ENCODE measurements around the gene EIF4E2. TPM values are rescaled to one million over a fixed set of nuclear protein-coding genes. Genes with fewer than 3 reads are reported as not detected.

Gene EIF4E2
- total and polyA plus RNA-seq, 8 donors, result 17.8 to 33.0 (median 26.8) TPM

GRCh38 chr2:232523402-232523681, 27.1 kb upstream of the EIF4E2 start:
- Histone ChIP-seq H3K9me3 (no peaks in the 10 kb centered on the region), H3K27ac (no peak overlapping the region), H3K4me1 (peaks cover 0 to 22% (median 14%) of the 10 kb centered on the region in 3 donors), H3K4me3 (peak overlapping the region in 2 of 4 donors; percentile 22 to 43), H3K36me3 (no peaks in the 10 kb centered on the region), H3K27me3 (peaks cover 0 to 17% (median 8%) of the 10 kb centered on the region in 4 donors)
- TF ChIP-seq CTCF (IDR thresholded peaks at IDR 0.05), result no peak
- DNase-seq, result no peak
- ATAC-seq, result no peak
- intact Hi-C loops (cut with DNase I), result no loop called here
- 7 to 12% methylated on average over 16 of the region's 16 CpGs for WGBS, 2 donors
- no peak for FAIRE-seq

- H3K27me3 ChIP-seq, result peaks cover 0 to 17% (median 8%) of the 10 kb centered on the region in 4 donors
- FAIRE-seq, result no peak
Measured at GRCh38 chr2:232523682-232524597, 26.5 kb upstream of the EIF4E2 start.

GRCh38 chr2:232524771-232525170, 25.7 kb upstream of the EIF4E2 start:
- no peaks in the 10 kb centered on the region for H3K9me3 ChIP-seq
- FAIRE-seq, result no peak
- 58 to 64% methylated on average over 6 of the region's 6 CpGs for WGBS, 2 donors
- no peak for TF ChIP-seq CTCF (IDR thresholded peaks at IDR 0.05)
- H3K4me1 ChIP-seq, result peaks cover 0 to 22% (median 14%) of the 10 kb centered on the region in 3 donors
- ATAC-seq, result no peak
- intact Hi-C loops (cut with DNase I), result no loop called here
- H3K36me3 ChIP-seq, result no peaks in the 10 kb centered on the region
- H3K4me3 ChIP-seq, result no peak overlapping the region
- H3K27me3 ChIP-seq, result peaks cover 0 to 17% (median 8%) of the 10 kb centered on the region in 4 donors
- no peak overlapping the region for H3K27ac ChIP-seq
- peak in 1 of 6 donors; percentile 65 for DNase-seq

More at GRCh38 chr2:232523682-232524597, 26.5 kb upstream of the EIF4E2 start:
- WGBS, 2 donors, result 3 to 4% methylated on average over 68 to 75 of the region's 75 CpGs
- Histone ChIP-seq H3K36me3 (no peaks in the 10 kb centered on the region), H3K27ac (no peak overlapping the region), H3K9me3 (no peaks in the 10 kb centered on the region), H3K4me3 (peak overlapping the region in 3 of 4 donors; percentile 10 to 43 (median 22)), H3K4me1 (peaks cover 0 to 22% (median 14%) of the 10 kb centered on the region in 3 donors)
- DNase-seq (peak in 2 of 6 donors; percentile 73 to 77), ATAC-seq (peak in 3 of 4 donors; percentile 16 to 37 (median 20))
- no peak for TF ChIP-seq CTCF (IDR thresholded peaks at IDR 0.05)
- intact Hi-C loops (cut with DNase I), result no loop called here

- intact Hi-C loops (cut with DNase I), result no loop called here
- FAIRE-seq, result no peak
Measured at GRCh38 chr2:232525199-232525598, 25.3 kb upstream of the EIF4E2 start.

More at GRCh38 chr2:232525199-232525598, 25.3 kb upstream of the EIF4E2 start:
- DNase-seq (peak in 1 of 6 donors; percentile 69), ATAC-seq (no peak)
- no peak for TF ChIP-seq CTCF (IDR thresholded peaks at IDR 0.05)
- Histone ChIP-seq H3K4me1 (peaks cover 0 to 22% (median 14%) of the 10 kb centered on the region in 3 donors), H3K9me3 (no peaks in the 10 kb centered on the region), H3K27me3 (peaks cover 0 to 17% (median 8%) of the 10 kb centered on the region in 4 donors), H3K36me3 (no peaks in the 10 kb centered on the region), H3K27ac (no peak overlapping the region), H3K4me3 (no peak overlapping the region)
- WGBS, 2 donors, result 79 to 87% methylated on average over 12 to 14 of the region's 14 CpGs

Data from pancreas (tissue), 10 donors.